ENCODE measurements around the gene SAMM50.

Gene SAMM50

GRCh38 chr22:43924877-43925276 is 30.4 kb upstream of the SAMM50 start:
- H3K4me3 ChIP-seq (ENCODE audit: low read length) = no peak overlapping the region
- peaks cover 12% of the 10 kb centered on the region for H3K27me3 ChIP-seq (ENCODE audit: control insufficient read depth, insufficient read depth, low read length)
- no peak overlapping the region for H3K27ac ChIP-seq (ENCODE audit: low read depth, low read length)
- H3K9ac ChIP-seq (ENCODE audit: low read length) = no peak overlapping the region
- no peaks in the 10 kb centered on the region for H3K36me3 ChIP-seq (ENCODE audit: control insufficient read depth, insufficient read depth, low read length)
- H3K4me1 ChIP-seq (ENCODE audit: control insufficient read depth, insufficient read depth, low read length) = no peaks in the 10 kb centered on the region

GRCh38 chr22:43925433-43926348 is 29.6 kb upstream of the SAMM50 start:
- H3K27ac ChIP-seq (ENCODE audit: low read depth, low read length) = no peak overlapping the region
- no peaks in the 10 kb centered on the region for H3K36me3 ChIP-seq (ENCODE audit: control insufficient read depth, insufficient read depth, low read length)
- H3K4me1 ChIP-seq (ENCODE audit: control insufficient read depth, insufficient read depth, low read length) = no peaks in the 10 kb centered on the region
- no peak overlapping the region for H3K9ac ChIP-seq (ENCODE audit: low read length)
- H3K4me3 ChIP-seq (ENCODE audit: low read length) = no peak overlapping the region
- H3K27me3 ChIP-seq (ENCODE audit: control insufficient read depth, insufficient read depth, low read length) = peaks cover 12% of the 10 kb centered on the region

GRCh38 chr22:43926349-43926710 is 28.9 kb upstream of the SAMM50 start:
- no peaks in the 10 kb centered on the region for H3K4me1 ChIP-seq (ENCODE audit: control insufficient read depth, insufficient read depth, low read length)
- H3K27ac ChIP-seq (ENCODE audit: low read depth, low read length) = no peak overlapping the region
- peaks cover 8% of the 10 kb centered on the region for H3K27me3 ChIP-seq (ENCODE audit: control insufficient read depth, insufficient read depth, low read length)
- no peak overlapping the region for H3K9ac ChIP-seq (ENCODE audit: low read length)
- no peak overlapping the region for H3K4me3 ChIP-seq (ENCODE audit: low read length)
- H3K36me3 ChIP-seq (ENCODE audit: control insufficient read depth, insufficient read depth, low read length) = no peaks in the 10 kb centered on the region

- Histone ChIP-seq H3K4me3 (ENCODE audit: low read length) (no peak overlapping the region), H3K9ac (ENCODE audit: low read length) (no peak overlapping the region), H3K27ac (ENCODE audit: low read depth, low read length) (no peak overlapping the region), H3K36me3 (ENCODE audit: control insufficient read depth, insufficient read depth, low read length) (no peaks in the 10 kb centered on the region), H3K4me1 (ENCODE audit: control insufficient read depth, insufficient read depth, low read length) (no peaks in the 10 kb centered on the region), H3K27me3 (ENCODE audit: control insufficient read depth, insufficient read depth, low read length) (peaks cover 6% of the 10 kb centered on the region)
Observed at GRCh38 chr22:43928468-43928867, 26.8 kb upstream of the SAMM50 start.

- Histone ChIP-seq H3K4me1 (ENCODE audit: control insufficient read depth, insufficient read depth, low read length) (no peaks in the 10 kb centered on the region), H3K36me3 (ENCODE audit: control insufficient read depth, insufficient read depth, low read length) (no peaks in the 10 kb centered on the region), H3K27ac (ENCODE audit: low read depth, low read length) (no peak overlapping the region), H3K27me3 (ENCODE audit: control insufficient read depth, insufficient read depth, low read length) (peaks cover 5% of the 10 kb centered on the region), H3K4me3 (ENCODE audit: low read length) (no peak overlapping the region), H3K9ac (ENCODE audit: low read length) (no peak overlapping the region)
Observed at GRCh38 chr22:43928908-43929307, 26.3 kb upstream of the SAMM50 start.

- Histone ChIP-seq H3K27ac (ENCODE audit: low read depth, low read length) (no peak overlapping the region), H3K4me3 (ENCODE audit: low read length) (no peak overlapping the region), H3K4me1 (ENCODE audit: control insufficient read depth, insufficient read depth, low read length) (no peaks in the 10 kb centered on the region), H3K9ac (ENCODE audit: low read length) (no peak overlapping the region), H3K36me3 (ENCODE audit: control insufficient read depth, insufficient read depth, low read length) (no peaks in the 10 kb centered on the region), H3K27me3 (ENCODE audit: control insufficient read depth, insufficient read depth, low read length) (no peaks in the 10 kb centered on the region)
Observed at GRCh38 chr22:43931771-43932170, 23.5 kb upstream of the SAMM50 start.

- Histone ChIP-seq H3K9ac (ENCODE audit: low read length) (no peak overlapping the region), H3K4me3 (ENCODE audit: low read length) (no peak overlapping the region), H3K36me3 (ENCODE audit: control insufficient read depth, insufficient read depth, low read length) (no peaks in the 10 kb centered on the region), H3K4me1 (ENCODE audit: control insufficient read depth, insufficient read depth, low read length) (no peaks in the 10 kb centered on the region), H3K27ac (ENCODE audit: low read depth, low read length) (no peak overlapping the region), H3K27me3 (ENCODE audit: control insufficient read depth, insufficient read depth, low read length) (no peaks in the 10 kb centered on the region)
Observed at GRCh38 chr22:43941449-43941848, 13.8 kb upstream of the SAMM50 start.

- H3K27me3 ChIP-seq (ENCODE audit: control insufficient read depth, insufficient read depth, low read length) = no peaks in the 10 kb centered on the region
- no peak overlapping the region for H3K4me3 ChIP-seq (ENCODE audit: low read length)
- no peak overlapping the region for H3K27ac ChIP-seq (ENCODE audit: low read depth, low read length)
- no peak overlapping the region for H3K9ac ChIP-seq (ENCODE audit: low read length)
- no peaks in the 10 kb centered on the region for H3K4me1 ChIP-seq (ENCODE audit: control insufficient read depth, insufficient read depth, low read length)
- no peaks in the 10 kb centered on the region for H3K36me3 ChIP-seq (ENCODE audit: control insufficient read depth, insufficient read depth, low read length)
Observed at GRCh38 chr22:43944670-43945430, 10.4 kb upstream of the SAMM50 start.

GRCh38 chr22:43945632-43946383 is 9.4 kb upstream of the SAMM50 start:
- Histone ChIP-seq H3K27ac (ENCODE audit: low read depth, low read length) (no peak overlapping the region), H3K9ac (ENCODE audit: low read length) (no peak overlapping the region), H3K4me3 (ENCODE audit: low read length) (no peak overlapping the region), H3K4me1 (ENCODE audit: control insufficient read depth, insufficient read depth, low read length) (no peaks in the 10 kb centered on the region), H3K27me3 (ENCODE audit: control insufficient read depth, insufficient read depth, low read length) (no peaks in the 10 kb centered on the region), H3K36me3 (ENCODE audit: control insufficient read depth, insufficient read depth, low read length) (no peaks in the 10 kb centered on the region)

GRCh38 chr22:43946384-43946667 is 8.9 kb upstream of the SAMM50 start:
- peaks cover under 1% of the 10 kb centered on the region for H3K27me3 ChIP-seq (ENCODE audit: control insufficient read depth, insufficient read depth, low read length)
- no peak overlapping the region for H3K9ac ChIP-seq (ENCODE audit: low read length)
- no peaks in the 10 kb centered on the region for H3K4me1 ChIP-seq (ENCODE audit: control insufficient read depth, insufficient read depth, low read length)
- no peak overlapping the region for H3K4me3 ChIP-seq (ENCODE audit: low read length)
- H3K27ac ChIP-seq (ENCODE audit: low read depth, low read length) = no peak overlapping the region
- H3K36me3 ChIP-seq (ENCODE audit: control insufficient read depth, insufficient read depth, low read length) = no peaks in the 10 kb centered on the region

GRCh38 chr22:43948836-43949406 is 6.3 kb upstream of the SAMM50 start:
- Histone ChIP-seq H3K36me3 (ENCODE audit: control insufficient read depth, insufficient read depth, low read length) (no peaks in the 10 kb centered on the region), H3K9ac (ENCODE audit: low read length) (no peak overlapping the region), H3K4me3 (ENCODE audit: low read length) (no peak overlapping the region), H3K4me1 (ENCODE audit: control insufficient read depth, insufficient read depth, low read length) (no peaks in the 10 kb centered on the region), H3K27ac (ENCODE audit: low read depth, low read length) (no peak overlapping the region), H3K27me3 (ENCODE audit: control insufficient read depth, insufficient read depth, low read length) (peaks cover 3% of the 10 kb centered on the region)

- H3K36me3 ChIP-seq (ENCODE audit: control insufficient read depth, insufficient read depth, low read length) = no peaks in the 10 kb centered on the region
- peaks cover 5% of the 10 kb centered on the region for H3K4me1 ChIP-seq (ENCODE audit: control insufficient read depth, insufficient read depth, low read length)
- H3K4me3 ChIP-seq (ENCODE audit: low read length) = no peak overlapping the region
- H3K9ac ChIP-seq (ENCODE audit: low read length) = no peak overlapping the region
- no peak overlapping the region for H3K27ac ChIP-seq (ENCODE audit: low read depth, low read length)
- H3K27me3 ChIP-seq (ENCODE audit: control insufficient read depth, insufficient read depth, low read length) = peaks cover 3% of the 10 kb centered on the region
Observed at GRCh38 chr22:43951391-43951790, 3.9 kb upstream of the SAMM50 start.
